HepG2 (cell line): ENCODE results near the gene IP6K3. TPM values are rescaled to one million over a fixed set of nuclear protein-coding genes. Genes with fewer than 3 reads are reported as not detected.

Experiments used
- GZF1 ChIP-seq: sonication (generic); formaldehyde crosslinking; IDR thresholded peaks from 2 replicates; pipeline ENCODE4 v1.5.1; 2020; ENCODE audit warnings: mild to moderate bottlenecking, missing genetic modification reagents
- HNF1B ChIP-seq: sonication (generic); formaldehyde crosslinking; IDR thresholded peaks from 2 replicates; pipeline ENCODE4 v1.5.1; 2020; ENCODE audit warnings: mild to moderate bottlenecking, moderate library complexity, missing genetic modification reagents
- MXD1 ChIP-seq: sonication (generic); formaldehyde crosslinking; IDR thresholded peaks from 2 replicates; pipeline ENCODE4 v1.4.0; 2020; ENCODE audit warnings: mild to moderate bottlenecking, missing genetic modification reagents
- TP53 ChIP-seq: sonication (generic); formaldehyde crosslinking; conservative IDR thresholded peaks from 2 replicates; pipeline ENCODE4 v1.4.0; 2020; ENCODE audit warnings: missing genetic modification reagents
- ZBTB40 ChIP-seq, 2 experiments: fragments of 450-650 bp in 1 of 2; sonication (generic) in 1 of 2; formaldehyde crosslinking in 1 of 2; IDR thresholded peaks; 2 replicates each; pipeline versions ENCODE4 v1.6.1 to v1.8.0; 2016 to 2022; ENCODE audit warnings: antibody characterized with exemption in 1 of 2, mild to moderate bottlenecking in 1 of 2, missing genetic modification reagents in 1 of 2
- ZBTB7A ChIP-seq: sonication (generic); formaldehyde crosslinking; IDR thresholded peaks from 2 replicates; pipeline ENCODE4 v1.8.0; 2022; ENCODE audit warnings: mild to moderate bottlenecking, missing genetic modification reagents
- ZNF142 ChIP-seq: sonication (generic); formaldehyde crosslinking; IDR thresholded peaks from 2 replicates; pipeline ENCODE4 v1.4.0; 2020; ENCODE audit warnings: missing genetic modification reagents
- ZNF484 ChIP-seq: sonication (generic); formaldehyde crosslinking; IDR thresholded peaks from 2 replicates; pipeline ENCODE4 v1.5.1; 2020; ENCODE audit warnings: mild to moderate bottlenecking, low read depth, missing genetic modification reagents, borderline replicate concordance
- ZZZ3 ChIP-seq: sonication (generic); formaldehyde crosslinking; IDR thresholded peaks from 2 replicates; pipeline ENCODE4 v1.4.0; 2020; ENCODE audit warnings: missing genetic modification reagents, mild to moderate bottlenecking, borderline replicate concordance
- polyA plus RNA-seq, 8 experiments: library from polyadenylated mRNA; depleted of rRNA in 3 of 8; stranded (reverse) in 7 of 8; unstranded in 1 of 8; fragments of >200 nt; fragmentation: Illumina TruSeq in 4 of 8; extraction: Trizol in 4 of 8; gene quantifications; 2 replicates each; pipeline versions ENCODE4 v1.2.1 to v1.2.3, GENCODE V29; 2011 to 2016; ENCODE audit warnings: low read depth in 4 of 8, missing spikeins in 1 of 8, mixed read lengths in 1 of 8; ENCODE audit not compliant: insufficient read depth in 1 of 8
- total RNA-seq, 5 experiments: library from RNA; depleted of rRNA; stranded (reverse); fragments of >200 nt; fragmentation: Illumina TruSeq; extraction: Trizol; gene quantifications; 2 replicates each; pipeline ENCODE4 v1.2.3, GENCODE V29; 2016; ENCODE audit warnings: low read depth in 1 of 5

IP6K3 gene
- total and polyA plus RNA-seq, 2 of the 13 experiments (the other 11 are each of a cell fraction or from before 2014, with no cell fraction given) = 0.11 to 0.18 TPM

GRCh38 chr6:33711140-33712129, 35.3 kb downstream of the IP6K3 start, which contains the start of gene UQCC2 (continued):
- TF ChIP-seq HNF1B = peak; percentile 97
- peak; percentile 96 for TF ChIP-seq MXD1 (CRISPR knock-in tag)
- no peak for TF ChIP-seq TP53
- TF ChIP-seq GZF1 = no peak
- TF ChIP-seq ZBTB7A = peak; percentile 71
- TF ChIP-seq ZNF142 (CRISPR knock-in tag) = no peak
- peak; percentile 72; the same call in 1 of the 2 replicates for TF ChIP-seq ZZZ3
- no peak for TF ChIP-seq ZBTB40 (IDR thresholded peaks at IDR 0.05)
- peak; percentile 86 for TF ChIP-seq ZBTB40 (CRISPR knock-in tag; IDR thresholded peaks at IDR 0.05)
- no peak for TF ChIP-seq ZNF484 (CRISPR knock-in tag)
